Cerebellar cortex (tissue), 1 donor: ENCODE data around the gene DNPEP.

Experiments
- DNase-seq: peaks from one replicate; pipeline ENCODE4 v3.0.0-alpha.2; 2015; ENCODE audit warnings: low spot score

The DNPEP gene

DNA sequence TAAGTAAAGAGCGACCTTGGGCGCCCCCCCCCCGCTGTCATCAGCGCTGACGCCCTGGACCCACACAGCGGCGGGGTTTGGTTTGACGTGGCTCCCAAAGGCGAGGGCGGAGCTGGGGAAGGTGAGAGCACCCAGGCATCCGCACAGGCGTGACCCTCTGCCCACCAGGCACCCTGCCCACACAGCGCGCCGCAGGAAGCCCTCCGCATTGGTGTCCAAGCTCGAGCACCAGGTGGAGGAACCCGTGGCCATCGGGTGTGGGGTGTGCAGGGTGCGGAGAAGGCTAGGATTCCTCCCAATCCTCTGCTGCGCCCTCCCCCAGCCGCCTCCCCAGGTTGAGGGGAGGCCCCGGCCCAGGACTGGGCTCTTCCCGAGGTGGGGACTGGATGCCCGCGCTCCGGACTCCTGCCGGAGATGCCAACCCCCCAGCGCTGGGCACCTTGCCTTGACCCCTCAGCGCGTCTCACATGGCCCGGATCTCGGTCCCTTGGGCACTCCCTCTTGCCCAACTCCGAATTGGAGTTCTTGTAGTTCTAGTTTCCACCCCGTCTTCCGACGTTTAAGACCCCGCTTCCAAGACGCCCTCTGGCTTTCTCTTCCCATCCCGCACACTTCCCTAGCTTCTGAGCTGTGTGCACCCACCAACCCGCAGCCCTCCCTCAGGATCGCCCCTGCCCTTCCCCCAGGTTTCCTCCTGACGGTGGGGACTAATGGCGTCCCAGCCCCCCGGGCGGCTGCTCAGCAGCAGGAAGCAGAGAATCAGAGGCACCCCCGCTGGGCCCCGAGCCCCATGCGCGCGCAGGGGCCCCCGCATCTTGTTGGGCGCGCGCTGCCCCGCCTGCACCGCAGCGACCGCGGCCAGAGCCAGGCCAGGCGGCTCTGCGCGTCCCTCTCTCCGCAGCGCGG is 29.3 kb downstream of the DNPEP start:
- DNase-seq, result no peak

DNA sequence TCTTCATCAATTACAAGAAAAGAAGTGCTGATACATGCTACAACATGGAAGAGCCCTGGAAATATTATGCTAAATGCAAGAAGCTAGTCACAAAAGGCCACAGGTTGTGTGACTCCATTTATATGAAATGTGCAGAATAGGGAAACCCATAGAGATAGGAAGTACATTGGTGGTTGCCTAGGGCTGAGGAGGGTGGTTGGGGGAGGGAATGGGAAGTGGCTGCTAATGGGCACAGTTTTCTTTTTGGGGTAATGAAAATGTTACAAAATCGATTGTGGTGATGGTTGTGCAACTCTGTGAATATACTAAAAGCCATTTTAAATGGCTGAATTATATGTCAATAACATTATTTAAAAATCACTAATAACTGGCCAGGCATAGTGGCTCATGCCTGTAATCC is 30.9 kb downstream of the DNPEP start:
- no peak for DNase-seq

DNA sequence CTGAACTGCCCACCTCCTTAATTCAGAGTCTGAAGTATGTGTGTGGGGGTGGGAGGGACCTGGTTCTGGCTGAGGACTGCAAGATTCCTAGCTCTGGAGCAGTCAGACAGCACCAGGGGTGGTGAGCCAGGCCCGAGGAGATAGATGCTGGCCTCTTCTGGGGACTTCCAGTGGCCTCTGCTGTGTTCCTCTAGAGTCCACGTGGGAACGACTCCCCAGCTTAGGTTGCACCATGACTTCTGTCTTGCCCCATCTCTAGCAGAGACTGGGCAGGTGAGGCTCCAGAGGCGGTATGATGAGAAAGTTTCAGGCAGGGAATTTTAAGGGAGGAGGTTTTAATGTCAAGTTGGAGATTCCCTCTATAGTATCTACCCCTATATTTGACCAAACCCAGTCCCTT is 33.1 kb downstream of the DNPEP start:
- no peak for DNase-seq

- no peak for DNase-seq
Measured at GRCh38 chr2:219353129-219353528, 34.6 kb downstream of the DNPEP start.

GRCh38 chr2:219352448-219353023 is 35.2 kb downstream of the DNPEP start:
- peak; percentile 71 for DNase-seq

GRCh38 chr2:219350710-219351221 is 36.9 kb downstream of the DNPEP start:
- no peak for DNase-seq

DNA sequence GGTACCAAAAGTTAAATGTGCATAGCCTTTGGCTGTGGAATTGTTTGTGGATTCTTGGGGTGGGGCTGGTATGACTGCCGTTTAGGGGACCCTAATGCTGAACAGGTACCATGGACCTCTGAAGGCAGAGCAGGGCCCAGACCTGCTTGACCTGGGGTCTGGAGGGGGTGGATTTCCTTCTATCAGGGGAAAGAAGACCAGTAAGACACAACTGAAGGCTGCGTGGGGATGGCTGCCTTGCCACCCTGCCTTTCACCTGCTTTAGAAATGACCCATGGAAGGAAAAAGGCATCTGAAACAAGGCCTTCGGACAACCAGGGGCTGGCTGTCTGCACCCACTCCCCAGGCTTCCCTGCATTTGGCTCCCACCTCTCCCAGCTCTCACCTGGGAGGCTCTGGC is 37.5 kb downstream of the DNPEP start:
- DNase-seq, result no peak

- peak; percentile 27 for DNase-seq
Measured at GRCh38 chr2:219344751-219345430, 42.8 kb downstream of the DNPEP start.

DNA sequence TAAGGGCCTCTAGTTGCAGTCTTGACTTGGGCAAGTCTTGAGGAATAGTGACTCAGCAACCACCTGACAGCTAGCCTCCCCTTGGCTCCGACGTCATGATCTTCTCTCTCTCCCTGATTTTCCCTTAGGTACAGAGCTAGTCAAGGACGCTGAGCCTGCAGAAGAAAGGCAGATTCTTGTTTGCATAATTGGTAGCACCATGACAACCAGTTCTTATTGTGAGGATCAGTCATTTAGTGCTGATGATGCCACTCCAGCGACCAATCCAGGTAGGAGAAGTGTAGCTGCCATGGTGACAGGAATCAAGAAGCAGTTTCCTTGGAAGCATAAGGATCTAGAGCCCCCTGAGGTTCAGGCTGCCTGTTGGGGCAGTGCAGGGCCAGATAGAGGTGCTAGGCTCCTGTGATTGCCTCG is 52.3 kb downstream of the DNPEP start:
- no peak for DNase-seq

DNA sequence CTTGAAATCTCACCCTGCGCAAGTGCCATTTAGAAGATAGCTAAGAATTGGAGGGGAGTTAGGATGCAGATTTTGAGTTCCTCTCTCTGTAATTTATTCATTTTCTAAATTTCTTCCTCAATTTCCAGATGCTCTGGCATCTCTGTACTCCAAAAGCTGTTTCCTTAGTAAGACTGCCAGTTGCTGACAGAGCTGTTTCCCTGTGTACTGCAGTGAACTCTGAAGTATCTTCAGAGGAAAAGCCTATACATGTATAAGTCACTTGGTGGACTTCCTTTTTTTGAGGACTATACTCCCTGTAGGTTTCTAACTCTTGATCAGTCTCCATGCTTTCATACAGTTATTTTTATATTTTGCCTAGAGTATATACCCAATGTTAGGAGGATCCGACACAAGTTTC is 53.6 kb downstream of the DNPEP start:
- no peak for DNase-seq

DNA sequence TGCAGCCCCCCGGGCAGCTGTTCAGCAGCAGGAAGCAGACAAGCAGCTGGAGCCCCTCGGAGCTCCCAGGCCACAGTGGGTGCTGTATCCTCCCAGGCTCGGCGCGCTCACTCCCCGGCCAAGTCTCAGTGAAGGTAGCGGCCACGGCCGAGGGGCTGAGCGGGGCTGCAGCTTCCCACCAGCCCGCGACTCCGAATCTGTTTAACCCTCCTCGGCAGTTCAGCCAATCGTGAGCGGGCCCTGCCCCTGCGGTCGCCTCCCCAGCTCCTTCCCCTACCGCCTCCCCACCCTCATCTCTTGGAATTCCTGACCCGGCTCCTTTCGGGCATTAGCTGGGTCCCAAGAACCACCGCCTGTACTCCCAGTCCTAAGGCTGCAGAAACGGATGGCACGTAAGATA is 55.2 kb downstream of the DNPEP start, which contains the start of gene RESP18:
Gene RESP18 (minus strand): TSS at position 203 of the 400 bp plus-strand sequence.
- no peak for DNase-seq

GRCh38 chr2:219331560-219332213 is 56.0 kb downstream of the DNPEP start:
- no peak for DNase-seq

GRCh38 chr2:219327719-219328118 is 60.0 kb downstream of the DNPEP start:
- DNase-seq, result no peak

DNA sequence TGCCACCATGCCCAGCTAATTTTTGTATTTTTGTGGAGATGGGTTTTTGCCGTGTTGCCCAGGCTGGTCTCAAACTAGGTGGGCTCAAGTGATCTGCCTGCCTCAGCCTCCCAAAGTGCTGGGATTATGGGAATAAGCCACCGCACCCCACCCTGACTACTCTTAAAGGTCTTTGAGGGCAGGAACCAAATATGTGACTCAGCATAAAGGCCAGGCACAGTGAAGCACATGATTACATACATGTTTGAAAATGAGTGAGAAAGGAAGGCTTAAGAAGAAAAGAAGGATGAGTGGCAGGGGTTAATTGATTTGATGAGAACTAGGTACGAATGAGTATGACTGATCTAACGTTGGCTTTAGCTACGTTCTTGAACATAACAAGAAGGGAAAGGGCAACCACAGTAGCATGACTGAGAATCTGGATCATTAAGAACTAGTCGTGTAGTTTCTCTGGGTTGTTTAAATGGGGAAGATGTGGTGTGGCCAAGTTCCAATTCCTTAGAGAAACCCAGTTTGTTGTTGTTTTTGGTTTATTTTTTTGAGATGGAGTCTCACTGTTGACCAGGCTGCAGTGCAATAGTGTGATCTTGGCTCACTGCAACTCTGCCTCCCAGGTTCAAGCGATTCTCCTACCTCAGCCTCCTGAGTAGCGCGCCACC is 61.9 kb downstream of the DNPEP start:
- DNase-seq, result no peak

- no peak for DNase-seq
Measured at GRCh38 chr2:219325136-219325535, 62.6 kb downstream of the DNPEP start.

DNA sequence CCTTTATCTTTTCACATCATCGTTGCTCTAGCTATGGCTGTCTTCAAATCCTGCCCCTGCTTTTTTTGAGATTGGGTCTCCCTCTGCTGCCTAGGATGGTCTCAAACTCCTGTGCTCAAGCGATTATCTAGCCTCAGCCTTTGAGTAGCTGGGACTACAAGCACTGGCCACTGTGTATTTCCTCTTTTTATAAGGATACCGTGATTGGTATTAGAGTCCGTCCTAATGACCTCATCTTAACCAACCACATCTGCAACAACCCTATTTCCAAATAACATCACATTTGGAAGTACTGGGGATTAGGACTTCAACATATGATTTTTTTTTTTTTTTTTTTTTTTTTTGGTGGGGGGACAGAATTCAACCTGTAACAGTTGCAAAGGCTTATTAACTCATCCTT is 64.3 kb downstream of the DNPEP start:
- DNase-seq, result no peak
